DMS153 (cell line): Measurements from ENCODE around the gene FHOD1.

Experiments
- DNase-seq: peaks from one replicate; lab custom pipeline; 2025; lab: John Stamatoyannopoulos, UW

FHOD1 gene

GRCh38 chr16:67247192-67248072, at the start of gene FHOD1:
FHOD1 (minus strand) TSS chr16:67247481; CDS start chr16:67247410, 71 bp downstream.
- peak; percentile 86 for DNase-seq

GRCh38 chr16:67296420-67296819, 49.1 kb upstream of the FHOD1 start:
- DNase-seq, result no peak

GRCh38 chr16:67294938-67295361, 47.7 kb upstream of the FHOD1 start:
- no peak for DNase-seq

GRCh38 chr16:67294171-67294757, 47.0 kb upstream of the FHOD1 start:
- DNase-seq, result no peak

GRCh38 chr16:67291461-67291860, 44.2 kb upstream of the FHOD1 start:
- DNase-seq, result no peak

- DNase-seq, result no peak
Observed at GRCh38 chr16:67287960-67288359, 40.7 kb upstream of the FHOD1 start.

GRCh38 chr16:67286441-67287235, 39.4 kb upstream of the FHOD1 start:
- DNase-seq, result no peak

GRCh38 chr16:67284699-67285646, 37.7 kb upstream of the FHOD1 start:
- DNase-seq, result peak; percentile 77

GRCh38 chr16:67283826-67284555, 36.7 kb upstream of the FHOD1 start:
- DNase-seq, result no peak

- no peak for DNase-seq
Observed at GRCh38 chr16:67283039-67283825, 36.0 kb upstream of the FHOD1 start.

- no peak for DNase-seq
Observed at GRCh38 chr16:67282447-67282805, 35.1 kb upstream of the FHOD1 start.

GRCh38 chr16:67281536-67282446, 34.5 kb upstream of the FHOD1 start:
- DNase-seq, result no peak

- no peak for DNase-seq
Observed at GRCh38 chr16:67280090-67281015, 33.1 kb upstream of the FHOD1 start.

- peak; percentile 64 for DNase-seq
Observed at GRCh38 chr16:67279296-67280089, 32.2 kb upstream of the FHOD1 start, which contains the start of gene PLEKHG4. PLEKHG4 (plus strand) TSS chr16:67279532; CDS start chr16:67280045, 513 bp downstream.

GRCh38 chr16:67278773-67279295, 31.6 kb upstream of the FHOD1 start:
- DNase-seq, result no peak

- DNase-seq, result no peak
Observed at GRCh38 chr16:67277999-67278772, 30.9 kb upstream of the FHOD1 start.
